Fibroblast of skin of right quadriceps (primary cell): ENCODE measurements around the gene ABHD1.
"Not testable (repeated sequence)": the region's sequence is repeated elsewhere in the genome, so short reads cannot be mapped to it uniquely, and the experiment has no call there.

ENCODE experiments used
- DNase-seq: peaks from one replicate; pipeline ENCODE4 v3.0.0-alpha.2; 2013

The ABHD1 gene

GRCh38 chr2:27111392-27112078, 12.1 kb upstream of the ABHD1 start:
- not testable (repeated sequence) for DNase-seq

DNA sequence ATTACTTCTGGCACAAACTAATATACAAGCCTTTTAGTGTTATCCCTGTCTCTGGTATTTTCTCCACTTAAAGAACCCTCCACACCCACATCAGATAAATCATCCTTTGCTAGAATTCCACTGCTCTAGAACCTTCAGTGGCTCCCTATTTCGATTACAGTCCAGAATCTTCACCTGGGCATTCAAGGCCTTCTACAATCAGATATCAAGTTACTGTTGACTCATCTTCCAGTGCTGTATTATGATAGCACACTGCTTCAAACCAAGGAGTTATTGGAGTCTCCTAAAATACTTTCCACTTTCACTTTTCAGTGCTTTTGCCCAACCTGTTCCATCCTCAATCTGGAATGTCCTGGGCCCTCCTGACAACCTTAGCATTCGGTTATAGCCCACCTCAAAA, 8.1 kb upstream of the ABHD1 start:
- DNase-seq = no peak

DNA sequence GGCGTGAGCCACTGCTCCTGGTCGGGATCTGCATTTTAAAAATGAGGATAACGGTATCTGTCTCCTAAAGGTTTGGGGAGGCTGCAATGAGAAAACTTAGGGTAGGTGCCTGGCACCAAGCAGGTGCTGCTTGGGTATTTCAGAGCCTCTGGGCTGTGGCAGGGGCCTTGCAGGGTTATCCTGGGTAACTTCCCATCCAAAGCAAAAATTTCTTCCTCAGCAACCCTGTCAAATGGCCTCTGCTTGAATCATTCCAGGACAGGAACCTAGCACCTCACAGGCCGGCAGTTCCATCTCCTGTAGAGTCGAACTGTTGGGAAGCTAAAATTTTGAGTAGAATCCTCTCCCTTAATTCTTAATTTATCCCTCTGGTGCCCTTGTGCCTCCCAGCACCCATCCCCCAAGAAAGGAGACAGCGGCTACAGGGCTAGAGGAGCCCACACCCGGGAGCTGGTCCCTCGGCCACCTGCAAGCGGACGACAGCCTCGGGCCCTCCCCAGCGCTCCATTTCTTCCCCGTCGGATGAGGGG, 5.6 kb upstream of the ABHD1 start:
- DNase-seq = no peak

GRCh38 chr2:27118525-27119329, 4.9 kb upstream of the ABHD1 start, which contains the start of gene CGREF1:
Gene CGREF1 (minus strand): TSS chr2:27119128. CDS start chr2:27104366, 14,762 bp downstream.
- DNase-seq = no peak

GRCh38 chr2:27119330-27119670, 4.3 kb upstream of the ABHD1 start:
- DNase-seq = not testable (repeated sequence)

DNA sequence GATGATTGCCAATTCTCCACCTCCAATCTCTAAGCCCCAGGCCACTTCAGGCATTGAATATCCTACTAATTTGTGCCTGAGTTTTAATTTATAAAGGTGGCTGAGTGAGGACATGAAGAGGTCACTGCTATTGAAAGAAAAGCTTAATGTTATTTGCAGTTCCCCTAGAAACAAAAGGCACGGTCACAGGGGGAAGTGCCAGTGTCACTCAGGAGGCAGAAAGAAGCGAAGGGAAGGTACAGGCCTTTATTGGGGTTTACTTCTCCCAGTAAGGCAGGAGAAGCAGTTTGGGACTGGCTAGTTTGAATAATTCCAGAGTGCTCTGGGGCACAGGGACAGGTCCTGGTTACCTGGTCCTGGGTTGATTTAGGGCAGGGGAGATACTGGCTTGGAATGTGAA, 1.7 kb upstream of the ABHD1 start:
- no peak for DNase-seq

GRCh38 chr2:27122791-27123190, 824 bp upstream of the ABHD1 start:
- no peak for DNase-seq

DNA sequence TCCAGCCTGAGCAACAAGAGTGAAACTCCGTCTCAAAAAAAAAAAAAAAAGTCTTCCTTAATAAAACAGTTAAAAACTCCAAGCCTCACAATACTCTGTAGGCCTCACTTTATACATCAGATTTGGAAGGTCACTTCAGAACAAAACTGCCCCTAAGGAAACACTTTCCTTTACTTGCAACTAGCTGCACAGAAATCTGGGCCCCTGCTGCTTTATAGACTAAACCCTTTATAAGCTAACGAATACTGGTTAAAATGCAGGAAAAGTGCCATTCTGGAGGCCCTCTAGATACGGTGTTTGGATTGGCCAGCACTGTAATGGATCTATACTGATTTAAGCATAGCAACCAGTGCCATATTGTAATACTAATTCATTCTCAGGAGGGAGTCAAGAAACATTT, 1.5 kb downstream of the ABHD1 start:
- no peak for DNase-seq

DNA sequence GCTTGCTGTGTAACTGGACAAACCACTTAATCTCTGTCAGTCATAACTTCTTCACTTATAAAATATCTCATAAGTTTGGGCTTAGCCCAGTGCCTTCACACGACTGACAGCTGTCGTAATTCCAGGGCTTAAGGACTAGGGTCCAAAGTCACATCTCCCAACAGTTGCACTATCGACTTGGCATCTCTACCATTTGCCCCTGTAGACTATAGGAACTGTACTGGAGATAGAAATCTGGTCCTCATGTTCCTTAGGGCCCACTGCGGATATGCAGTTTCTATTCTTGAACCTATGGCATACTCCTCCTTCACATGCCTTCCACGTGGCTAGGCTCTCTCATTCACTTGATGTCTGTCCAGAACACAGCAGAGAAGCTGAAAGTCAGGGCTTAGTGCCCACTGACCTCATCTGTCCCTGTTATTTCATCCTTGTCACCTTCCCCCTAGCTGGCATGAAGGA, 2.7 kb downstream of the ABHD1 start:
- no peak for DNase-seq

- no peak for DNase-seq
Measured at GRCh38 chr2:27127883-27128667, 4.5 kb downstream of the ABHD1 start.

DNA sequence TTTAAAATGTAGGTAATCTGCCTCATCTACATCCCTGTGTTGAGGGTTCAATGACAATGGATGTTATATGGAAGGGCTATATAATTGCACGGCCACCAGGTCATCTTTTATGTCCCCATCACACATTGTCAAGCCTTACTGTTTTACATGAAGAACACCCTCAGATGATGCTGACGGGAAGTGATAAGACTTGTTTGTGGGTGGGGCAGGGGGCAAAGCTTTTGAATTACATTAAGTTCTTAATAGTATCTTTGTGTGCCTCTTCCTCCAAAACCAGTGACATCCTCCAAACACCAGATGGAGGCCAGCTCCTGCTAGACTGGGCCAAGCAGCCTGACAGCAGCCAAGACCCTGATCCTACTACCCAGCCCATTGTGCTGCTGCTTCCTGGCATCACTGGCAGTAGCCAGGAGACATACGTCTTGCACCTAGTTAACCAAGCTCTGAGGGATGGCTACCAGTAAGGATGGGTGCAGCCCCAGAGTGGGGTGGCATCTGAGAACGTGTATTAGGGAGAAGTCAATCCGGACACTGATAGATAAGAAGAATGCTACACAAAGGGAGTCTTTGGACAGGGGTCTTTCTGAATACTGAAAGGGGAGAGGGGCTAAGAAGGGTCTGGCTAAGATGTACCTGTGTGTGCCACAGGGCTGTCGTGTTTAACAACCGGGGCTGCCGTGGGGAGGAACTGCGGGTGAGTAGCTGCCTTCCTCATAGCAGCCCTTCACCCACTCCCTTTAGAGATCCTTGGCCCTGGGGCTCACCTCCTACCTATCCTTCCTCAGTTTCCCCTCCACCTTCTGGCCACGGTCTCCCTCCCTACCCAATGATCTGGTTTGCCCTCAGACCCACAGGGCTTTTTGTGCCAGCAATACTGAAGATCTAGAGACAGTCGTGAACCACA, 5.3 kb downstream of the ABHD1 start:
- no peak for DNase-seq

- DNase-seq = no peak
Measured at GRCh38 chr2:27130396-27130795, 6.8 kb downstream of the ABHD1 start.

DNA sequence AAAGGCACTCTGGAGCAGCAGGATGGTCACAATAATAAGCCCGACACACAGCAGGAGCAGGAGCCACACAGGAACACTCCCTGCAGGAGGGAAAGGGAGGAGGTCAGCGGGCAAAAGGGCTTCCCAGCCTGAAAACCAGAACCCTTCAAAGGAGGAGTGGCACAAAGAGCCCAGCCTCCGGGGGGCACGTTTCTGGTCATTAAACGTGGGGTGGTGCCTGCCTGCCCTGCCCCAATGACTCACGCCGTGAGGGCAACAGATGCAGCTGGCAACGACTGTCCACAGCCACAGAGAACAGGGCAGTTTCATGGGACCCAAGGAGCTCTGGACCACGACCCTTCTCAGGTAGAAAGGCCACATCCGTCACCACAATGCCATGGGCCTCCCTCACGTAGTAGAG, 7.8 kb downstream of the ABHD1 start:
- DNase-seq = no peak

DNA sequence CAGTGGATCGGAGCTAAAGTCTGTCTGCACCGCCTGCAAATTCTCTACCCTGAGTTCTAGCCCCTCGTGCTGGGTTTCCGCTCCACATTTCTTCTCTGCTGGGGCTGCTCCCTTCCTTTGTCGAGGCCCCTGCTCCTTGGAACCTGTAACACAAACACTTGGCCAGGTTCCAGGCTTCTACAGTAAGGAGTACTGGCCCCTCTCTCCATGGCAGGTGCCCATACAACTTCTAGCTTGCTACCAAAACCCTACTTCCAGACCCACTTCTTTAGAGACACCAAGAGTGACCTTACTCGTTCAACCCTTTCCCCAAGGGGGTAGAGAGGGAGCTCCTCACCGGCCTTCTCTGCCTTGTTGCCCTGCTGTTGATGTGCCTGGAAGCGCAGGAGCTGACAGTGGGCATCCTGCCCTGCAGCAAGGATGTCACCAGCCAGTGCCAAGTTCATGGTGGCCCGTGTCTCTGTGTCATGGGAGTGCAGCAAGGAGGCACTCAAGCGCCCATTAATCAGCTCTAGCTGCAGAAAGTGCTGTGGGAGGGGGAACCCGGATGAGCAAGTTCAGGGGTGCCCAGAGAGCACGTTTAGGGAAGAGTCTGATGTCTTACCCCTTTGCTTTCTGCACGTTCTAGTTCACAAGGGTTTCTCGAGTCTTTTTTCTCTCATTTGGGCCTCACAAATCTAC, 9.7 kb downstream of the ABHD1 start:
- no peak for DNase-seq

GRCh38 chr2:27133905-27134780, 10.5 kb downstream of the ABHD1 start, which contains the start of gene PREB:
Gene PREB (minus strand): TSS chr2:27134636. CDS start chr2:27134421, 215 bp downstream.
- DNase-seq = peak; percentile 95

- DNase-seq = no peak
Measured at GRCh38 chr2:27134781-27135477, 11.3 kb downstream of the ABHD1 start.

GRCh38 chr2:27135478-27135955, 11.9 kb downstream of the ABHD1 start:
- DNase-seq = no peak

GRCh38 chr2:27136751-27137150, 13.1 kb downstream of the ABHD1 start:
- no peak for DNase-seq

DNA sequence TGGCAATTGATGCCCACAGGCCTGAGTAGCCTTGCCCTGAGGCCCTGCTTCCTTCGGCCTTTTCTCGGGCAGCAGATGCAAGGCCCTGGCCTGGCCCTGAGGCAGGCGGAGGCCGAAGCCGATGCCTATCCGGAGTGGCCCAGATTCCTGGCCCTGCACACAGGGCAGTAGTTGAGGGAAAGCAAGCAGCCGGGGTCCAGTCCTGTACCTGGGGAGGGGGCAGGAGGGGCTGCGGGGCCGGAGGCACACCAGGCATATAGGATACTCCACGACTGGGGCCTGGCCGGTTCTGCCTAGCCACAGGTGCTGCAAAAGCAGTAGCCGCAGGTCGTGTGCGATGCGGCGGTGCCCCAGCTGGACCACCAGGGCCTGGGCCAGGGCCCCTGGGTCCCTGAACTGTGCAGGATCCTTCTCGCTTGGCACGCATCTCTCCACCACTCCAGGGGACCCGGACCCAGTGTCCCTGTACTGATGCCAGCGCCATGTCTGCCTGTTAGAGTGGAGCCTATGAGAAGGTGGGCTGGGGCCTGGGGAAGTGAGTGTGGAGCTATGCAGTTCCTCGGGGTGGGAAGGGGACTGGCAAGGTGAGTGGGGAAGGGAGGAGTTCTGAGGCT, 13.8 kb downstream of the ABHD1 start:
- DNase-seq = no peak
